T-helper 2 cell treated with Interferon-gamma antibody and Interleukin-4, amounts not matched to agents 5 μg/mL and 100 μg/mL, for 36 hours (primary cell): ENCODE results near the gene PDE4A.

Source experiments
- DNase-seq: peaks from one replicate; pipeline ENCODE4 v3.0.0; 2021; ENCODE audit warnings: low spot score
- H3K27ac Mint-ChIP-seq: one replicate; pipeline ENCODE4 v1.8.0; 2021; ENCODE audit warnings: mild to moderate bottlenecking, mixed read lengths
- H3K27me3 Mint-ChIP-seq: one replicate; pipeline ENCODE4 v1.8.0; 2021; ENCODE audit warnings: low read depth, mixed read lengths
- H3K36me3 Mint-ChIP-seq: one replicate; pipeline ENCODE4 v1.8.0; 2021; ENCODE audit warnings: low read depth, mixed read lengths
- H3K4me1 Mint-ChIP-seq: one replicate; pipeline ENCODE4 v1.8.0; 2021; ENCODE audit warnings: low read depth, mixed read lengths
- H3K4me3 Mint-ChIP-seq: one replicate; pipeline ENCODE4 v1.8.0; 2022; ENCODE audit warnings: mild to moderate bottlenecking, moderate library complexity, mixed read lengths
- H3K9me3 Mint-ChIP-seq: one replicate; pipeline ENCODE4 v1.8.0; 2021; ENCODE audit warnings: mixed read lengths

PDE4A gene

GRCh38 chr19:10427169-10427568, 6.8 kb downstream of the PDE4A start:
- Mint-ChIP-seq H3K4me1 (peaks cover 70% of the 10 kb centered on the region), H3K4me3 (peak overlapping the region; percentile 60), H3K27me3 (peaks cover 6% of the 10 kb centered on the region), H3K36me3 (peaks cover 27% of the 10 kb centered on the region), H3K27ac (peak overlapping the region; percentile 92), H3K9me3 (no peaks in the 10 kb centered on the region)
- DNase-seq, result no peak

- peaks cover 6% of the 10 kb centered on the region for H3K27me3 Mint-ChIP-seq
- peak overlapping the region; percentile 92 for H3K27ac Mint-ChIP-seq
- peaks cover 30% of the 10 kb centered on the region for H3K36me3 Mint-ChIP-seq
- DNase-seq, result no peak
- H3K4me1 Mint-ChIP-seq, result peaks cover 62% of the 10 kb centered on the region
- H3K4me3 Mint-ChIP-seq, result peak overlapping the region; percentile 60
- H3K9me3 Mint-ChIP-seq, result no peaks in the 10 kb centered on the region
Observed at GRCh38 chr19:10428996-10429381, 8.7 kb downstream of the PDE4A start.

- Mint-ChIP-seq H3K27ac (peak overlapping the region; percentile 95), H3K4me3 (peak overlapping the region; percentile 89), H3K36me3 (peaks cover 30% of the 10 kb centered on the region), H3K27me3 (peaks cover 6% of the 10 kb centered on the region), H3K4me1 (peaks cover 60% of the 10 kb centered on the region), H3K9me3 (no peaks in the 10 kb centered on the region)
- no peak for DNase-seq
Observed at GRCh38 chr19:10430505-10431253, 10.3 kb downstream of the PDE4A start.

GRCh38 chr19:10431254-10431942, 11.1 kb downstream of the PDE4A start:
- peak overlapping the region; percentile 89 for H3K4me3 Mint-ChIP-seq
- no peaks in the 10 kb centered on the region for H3K9me3 Mint-ChIP-seq
- H3K36me3 Mint-ChIP-seq, result peaks cover 30% of the 10 kb centered on the region
- peak; percentile 74 for DNase-seq
- H3K4me1 Mint-ChIP-seq, result peaks cover 57% of the 10 kb centered on the region
- H3K27me3 Mint-ChIP-seq, result peaks cover 6% of the 10 kb centered on the region
- H3K27ac Mint-ChIP-seq, result peak overlapping the region; percentile 95

GRCh38 chr19:10431943-10432735, 11.8 kb downstream of the PDE4A start:
- H3K27me3 Mint-ChIP-seq, result peaks cover 6% of the 10 kb centered on the region
- peaks cover 28% of the 10 kb centered on the region for H3K36me3 Mint-ChIP-seq
- peak overlapping the region; percentile 95 for H3K27ac Mint-ChIP-seq
- H3K4me1 Mint-ChIP-seq, result peaks cover 52% of the 10 kb centered on the region
- H3K9me3 Mint-ChIP-seq, result no peaks in the 10 kb centered on the region
- no peak for DNase-seq
- peak overlapping the region; percentile 89 for H3K4me3 Mint-ChIP-seq

GRCh38 chr19:10432736-10433130, 12.4 kb downstream of the PDE4A start:
- Mint-ChIP-seq H3K27ac (peak overlapping the region; percentile 47), H3K4me3 (peak overlapping the region; percentile 38), H3K4me1 (peaks cover 46% of the 10 kb centered on the region), H3K27me3 (peaks cover 6% of the 10 kb centered on the region), H3K36me3 (peaks cover 27% of the 10 kb centered on the region), H3K9me3 (no peaks in the 10 kb centered on the region)
- DNase-seq, result no peak

- Mint-ChIP-seq H3K4me1 (peaks cover 42% of the 10 kb centered on the region), H3K27ac (peak overlapping the region; percentile 47), H3K9me3 (no peaks in the 10 kb centered on the region), H3K4me3 (peak overlapping the region; percentile 27), H3K27me3 (peaks cover 5% of the 10 kb centered on the region), H3K36me3 (peaks cover 24% of the 10 kb centered on the region)
- no peak for DNase-seq
Observed at GRCh38 chr19:10433131-10433536, 12.8 kb downstream of the PDE4A start.

GRCh38 chr19:10439588-10439987, 19.2 kb downstream of the PDE4A start:
- H3K27ac Mint-ChIP-seq, result no peak overlapping the region
- H3K4me1 Mint-ChIP-seq, result peaks cover 6% of the 10 kb centered on the region
- H3K27me3 Mint-ChIP-seq, result no peaks in the 10 kb centered on the region
- DNase-seq, result no peak
- H3K9me3 Mint-ChIP-seq, result no peaks in the 10 kb centered on the region
- H3K4me3 Mint-ChIP-seq, result no peak overlapping the region
- H3K36me3 Mint-ChIP-seq, result peaks cover 10% of the 10 kb centered on the region

- H3K27me3 Mint-ChIP-seq, result no peaks in the 10 kb centered on the region
- peaks cover 11% of the 10 kb centered on the region for H3K36me3 Mint-ChIP-seq
- no peak overlapping the region for H3K27ac Mint-ChIP-seq
- no peak overlapping the region for H3K4me3 Mint-ChIP-seq
- DNase-seq, result no peak
- no peaks in the 10 kb centered on the region for H3K9me3 Mint-ChIP-seq
- H3K4me1 Mint-ChIP-seq, result peaks cover 2% of the 10 kb centered on the region
Observed at GRCh38 chr19:10442698-10443097, 22.4 kb downstream of the PDE4A start.

GRCh38 chr19:10449037-10449436, 28.7 kb downstream of the PDE4A start:
- DNase-seq, result no peak
- Mint-ChIP-seq H3K4me1 (peaks cover 15% of the 10 kb centered on the region), H3K4me3 (no peak overlapping the region), H3K36me3 (peaks cover 32% of the 10 kb centered on the region), H3K9me3 (no peaks in the 10 kb centered on the region), H3K27ac (no peak overlapping the region), H3K27me3 (no peaks in the 10 kb centered on the region)

GRCh38 chr19:10450191-10450852, 30.0 kb downstream of the PDE4A start:
- H3K4me3 Mint-ChIP-seq, result no peak overlapping the region
- no peaks in the 10 kb centered on the region for H3K27me3 Mint-ChIP-seq
- no peak for DNase-seq
- H3K27ac Mint-ChIP-seq, result no peak overlapping the region
- no peaks in the 10 kb centered on the region for H3K9me3 Mint-ChIP-seq
- peaks cover 15% of the 10 kb centered on the region for H3K4me1 Mint-ChIP-seq
- peaks cover 32% of the 10 kb centered on the region for H3K36me3 Mint-ChIP-seq

GRCh38 chr19:10450853-10451609, 30.7 kb downstream of the PDE4A start:
- H3K4me3 Mint-ChIP-seq, result no peak overlapping the region
- no peaks in the 10 kb centered on the region for H3K9me3 Mint-ChIP-seq
- peaks cover 36% of the 10 kb centered on the region for H3K36me3 Mint-ChIP-seq
- no peak overlapping the region for H3K27ac Mint-ChIP-seq
- DNase-seq, result no peak
- no peaks in the 10 kb centered on the region for H3K27me3 Mint-ChIP-seq
- H3K4me1 Mint-ChIP-seq, result peaks cover 15% of the 10 kb centered on the region
